Neural progenitor cell (in vitro differentiated cells): ENCODE measurements around the gene SYNGR2. TPM values are rescaled to one million over a fixed set of nuclear protein-coding genes. Genes with fewer than 3 reads are reported as not detected.

Experiments
- DNase-seq: peaks from one replicate; pipeline ENCODE4 v3.0.0-alpha.2; 2016; ENCODE audit warnings: low spot score
- H2AFZ ChIP-seq: fragments of 200-600 bp; sonication (generic); replicated peaks from 2 replicates; pipeline ENCODE4 v1.6.1; 2016; ENCODE audit warnings: antibody characterized with exemption
- H3F3A ChIP-seq: fragments of 200-600 bp; sonication (generic); 2 replicates; pipeline ENCODE4 v1.6.1; 2016; ENCODE audit warnings: antibody characterized with exemption, low read depth
- H3K27ac ChIP-seq: fragments of 200-600 bp; sonication (generic); 2 replicates; pipeline ENCODE4 v1.5.1; 2016; ENCODE audit warnings: mild to moderate bottlenecking
- H3K27me3 ChIP-seq: fragments of 200-600 bp; sonication (generic); 2 replicates; pipeline ENCODE4 v1.6.1; 2016; ENCODE audit warnings: mild to moderate bottlenecking, moderate library complexity
- H3K36me3 ChIP-seq: fragments of 200-600 bp; sonication (generic); 2 replicates; pipeline ENCODE4 v1.5.1; 2016
- H3K4me1 ChIP-seq: fragments of 200-600 bp; sonication (generic); 2 replicates; pipeline ENCODE4 v1.6.1; 2016; ENCODE audit warnings: mixed run types
- H3K4me2 ChIP-seq: fragments of 200-600 bp; sonication (generic); 2 replicates; pipeline ENCODE4 v1.6.1; 2016
- H3K4me3 ChIP-seq: fragments of 200-600 bp; sonication (generic); 2 replicates; pipeline ENCODE4 v1.5.1; 2016
- H3K79me2 ChIP-seq: fragments of 200-600 bp; sonication (generic); 2 replicates; pipeline ENCODE4 v1.6.1; 2016; ENCODE audit warnings: low read depth
- H3K9ac ChIP-seq: fragments of 200-600 bp; sonication (generic); 2 replicates; pipeline ENCODE4 v1.6.1; 2016
- H3K9me3 ChIP-seq: fragments of 200-600 bp; sonication (generic); 2 replicates; pipeline ENCODE4 v1.5.1; 2016; ENCODE audit warnings: low read depth
- H4K20me1 ChIP-seq: fragments of 200-600 bp; sonication (generic); 2 replicates; pipeline ENCODE4 v1.6.1; 2016; ENCODE audit warnings: low read depth
- H3K27ac Mint-ChIP-seq: 3 replicates; pipeline ENCODE4 v1.8.0; 2021; ENCODE audit warnings: mixed read lengths
- H3K27me3 Mint-ChIP-seq: 2 replicates; pipeline ENCODE4 v1.8.0; 2022; ENCODE audit warnings: low read depth, mild to moderate bottlenecking, inconsistent platforms, moderate library complexity, mixed read lengths; ENCODE audit not compliant: insufficient read depth
- H3K36me3 Mint-ChIP-seq: 3 replicates; pipeline ENCODE4 v1.8.0; 2021; ENCODE audit warnings: mixed read lengths
- H3K4me1 Mint-ChIP-seq: 3 replicates; pipeline ENCODE4 v1.8.0; 2021; ENCODE audit warnings: mixed read lengths
- H3K4me3 Mint-ChIP-seq: 3 replicates; pipeline ENCODE4 v1.8.0; 2021; ENCODE audit warnings: mild to moderate bottlenecking, moderate library complexity, mixed read lengths
- H3K9me3 Mint-ChIP-seq: 3 replicates; pipeline ENCODE4 v1.8.0; 2020; ENCODE audit warnings: mixed read lengths
- CTCF ChIP-seq: fragments of 200-600 bp; sonication (generic); IDR thresholded peaks from 2 replicates; pipeline ENCODE4 v1.5.1; 2017; ENCODE audit warnings: antibody characterized with exemption, mild to moderate bottlenecking
- EZH2 ChIP-seq: fragments of 200-600 bp; sonication (generic); IDR thresholded peaks from 2 replicates; pipeline ENCODE4 v1.6.1; 2017; ENCODE audit warnings: antibody characterized with exemption, mild to moderate bottlenecking, moderate library complexity
- EZH2phosphoT487 ChIP-seq: fragments of 200-600 bp; sonication (generic); IDR thresholded peaks from 2 replicates; pipeline ENCODE4 v1.6.1; 2017; ENCODE audit warnings: antibody characterized with exemption
- total RNA-seq: library from RNA; depleted of rRNA; stranded (reverse); fragments of >200 nt; gene quantifications from 2 replicates; pipeline ENCODE4 v1.2.3, GENCODE V29; 2015; ENCODE audit warnings: low replicate concordance

Gene SYNGR2
- total RNA-seq, 1 donor from 2014 or later, result 6.2 TPM

GRCh38 chr17:78120971-78121800, 47.2 kb upstream of the SYNGR2 start:
- H3K27me3 ChIP-seq, result no peaks in the 10 kb centered on the region
- no peaks in the 10 kb centered on the region for H3K79me2 ChIP-seq
- no peak overlapping the region for H3K9ac ChIP-seq
- no peak for DNase-seq
- TF ChIP-seq EZH2 (no peak), EZH2phosphoT487 (no peak), CTCF (no peak)
- no peak overlapping the region for H2AFZ ChIP-seq
- H3K27ac ChIP-seq, result no peak overlapping the region
- Mint-ChIP-seq H3K36me3 (peaks cover 3% of the 10 kb centered on the region), H3K27me3 (no peaks in the 10 kb centered on the region), H3K4me1 (no peaks in the 10 kb centered on the region), H3K27ac (no peak overlapping the region), H3K4me3 (no peak overlapping the region), H3K9me3 (no peaks in the 10 kb centered on the region)
- peaks cover 4% of the 10 kb centered on the region for H3K4me1 ChIP-seq
- H4K20me1 ChIP-seq, result peaks cover 2% of the 10 kb centered on the region
- no peaks in the 10 kb centered on the region for H3K36me3 ChIP-seq
- no peaks in the 10 kb centered on the region for H3K9me3 ChIP-seq
- no peaks in the 10 kb centered on the region for H3F3A ChIP-seq
- no peak overlapping the region for H3K4me2 ChIP-seq
- H3K4me3 ChIP-seq, result no peak overlapping the region

GRCh38 chr17:78121801-78122215, 46.6 kb upstream of the SYNGR2 start:
- Histone ChIP-seq H3F3A (no peaks in the 10 kb centered on the region), H3K4me2 (no peak overlapping the region), H4K20me1 (peaks cover 5% of the 10 kb centered on the region), H3K4me1 (peaks cover 8% of the 10 kb centered on the region), H3K9ac (no peak overlapping the region), H3K79me2 (no peaks in the 10 kb centered on the region), H3K27ac (no peak overlapping the region), H3K9me3 (no peaks in the 10 kb centered on the region), H3K27me3 (no peaks in the 10 kb centered on the region), H3K36me3 (no peaks in the 10 kb centered on the region), H3K4me3 (no peak overlapping the region), H2AFZ (no peak overlapping the region)
- no peak for TF ChIP-seq CTCF
- no peak for TF ChIP-seq EZH2
- TF ChIP-seq EZH2phosphoT487, result no peak
- peaks cover 3% of the 10 kb centered on the region for H3K36me3 Mint-ChIP-seq
- no peak overlapping the region for H3K27ac Mint-ChIP-seq
- H3K4me1 Mint-ChIP-seq, result no peaks in the 10 kb centered on the region
- DNase-seq, result no peak
- no peaks in the 10 kb centered on the region for H3K27me3 Mint-ChIP-seq
- no peaks in the 10 kb centered on the region for H3K9me3 Mint-ChIP-seq
- H3K4me3 Mint-ChIP-seq, result no peak overlapping the region

GRCh38 chr17:78122216-78122930, 46.0 kb upstream of the SYNGR2 start:
- Mint-ChIP-seq H3K27ac (no peak overlapping the region), H3K4me3 (no peak overlapping the region), H3K9me3 (no peaks in the 10 kb centered on the region), H3K36me3 (peaks cover 3% of the 10 kb centered on the region), H3K27me3 (no peaks in the 10 kb centered on the region), H3K4me1 (peaks cover 4% of the 10 kb centered on the region)
- Histone ChIP-seq H3F3A (no peaks in the 10 kb centered on the region), H3K27ac (no peak overlapping the region), H3K79me2 (no peaks in the 10 kb centered on the region), H2AFZ (no peak overlapping the region), H3K4me2 (no peak overlapping the region), H3K36me3 (no peaks in the 10 kb centered on the region), H4K20me1 (peaks cover 5% of the 10 kb centered on the region), H3K4me3 (no peak overlapping the region), H3K9me3 (no peaks in the 10 kb centered on the region), H3K27me3 (peaks cover 3% of the 10 kb centered on the region), H3K9ac (no peak overlapping the region), H3K4me1 (peaks cover 13% of the 10 kb centered on the region)
- no peak for DNase-seq
- TF ChIP-seq EZH2 (no peak), EZH2phosphoT487 (no peak), CTCF (no peak)
